Measurements from ENCODE around the gene ATG14. TPM values are rescaled to one million over a fixed set of nuclear protein-coding genes. Genes with fewer than 3 reads are reported as not detected.

ATG14 gene
- total and polyA plus RNA-seq, 2 experiments from 2014 or later = 3.8 to 14.7 TPM

GRCh38 chr14:55336691-55337090, 74.9 kb downstream of the ATG14 start:
- H3K79me2 ChIP-seq (ENCODE audit: insufficient read depth) = peaks cover 92% of the 10 kb centered on the region
- in situ Hi-C loops (cut with MboI) = no loop called here
- TF ChIP-seq EZH2phosphoT487 (IDR thresholded peaks at IDR 0.05; ENCODE audit: insufficient read depth, low read depth) (no peak), EZH2 (IDR thresholded peaks at IDR 0.05; ENCODE audit: insufficient read depth, poor library complexity, severe bottlenecking) (no peak)
- no peak overlapping the region for H3K4me3 ChIP-seq
- no peaks in the 10 kb centered on the region for H3K9me2 ChIP-seq (ENCODE audit: insufficient read depth)
- H3K27ac ChIP-seq = no peak overlapping the region
- H3K4me2 ChIP-seq (ENCODE audit: unreplicated experiment) = peak overlapping the region; percentile 22
- peaks cover 21% of the 10 kb centered on the region for H3K4me1 ChIP-seq (ENCODE audit: insufficient read depth)
- H3K27me3 ChIP-seq (replicated peaks; ENCODE audit: insufficient read depth) = no peaks in the 10 kb centered on the region
- no peak for DNase-seq
- no peaks in the 10 kb centered on the region for H3K9me3 ChIP-seq (ENCODE audit: low read depth)
- H2AFZ ChIP-seq = no peak overlapping the region
- no peak overlapping the region for H3K9ac ChIP-seq
- H3K36me3 ChIP-seq (ENCODE audit: low read depth) = no peaks in the 10 kb centered on the region
- no peaks in the 10 kb centered on the region; the same call in 1 of the 2 replicates for H3F3A ChIP-seq (ENCODE audit: insufficient read depth)
- H4K20me1 ChIP-seq (ENCODE audit: insufficient read depth) = no peaks in the 10 kb centered on the region; the same call in 1 of the 2 replicates
- WGBS, 2 experiments (ENCODE audit: low coverage in 1 of 2, low lambda C conversion rate in 2 of 2, missing lambda C conversion rate in 2 of 2) = 95 to 97% methylated on average over 3 of the region's 3 CpGs

- in situ Hi-C loops (cut with MboI) = no loop called here
- H3K9ac ChIP-seq = no peak overlapping the region
Observed at GRCh38 chr14:55336162-55336561, 75.5 kb downstream of the ATG14 start.

GRCh38 chr14:55333711-55334485, 77.7 kb downstream of the ATG14 start:
- H3K4me2 ChIP-seq (ENCODE audit: unreplicated experiment) = no peak overlapping the region
- no peak overlapping the region for H2AFZ ChIP-seq
- no peak overlapping the region for H3K4me3 ChIP-seq
- no peaks in the 10 kb centered on the region; the same call in 1 of the 2 replicates for H4K20me1 ChIP-seq (ENCODE audit: insufficient read depth)
- H3K79me2 ChIP-seq (ENCODE audit: insufficient read depth) = peaks cover 84% of the 10 kb centered on the region
- H3K27me3 ChIP-seq (replicated peaks; ENCODE audit: insufficient read depth) = no peaks in the 10 kb centered on the region
- peaks cover 17% of the 10 kb centered on the region for H3F3A ChIP-seq (ENCODE audit: insufficient read depth)
- H3K27ac ChIP-seq = no peak overlapping the region
- 97 to 99% methylated on average over 4 of the region's 4 CpGs for WGBS, 2 experiments (ENCODE audit: low coverage in 1 of 2, low lambda C conversion rate in 2 of 2, missing lambda C conversion rate in 2 of 2)
- no peak for DNase-seq
- H3K9ac ChIP-seq = no peak overlapping the region
- no peaks in the 10 kb centered on the region for H3K36me3 ChIP-seq (ENCODE audit: low read depth)
- TF ChIP-seq EZH2phosphoT487 (IDR thresholded peaks at IDR 0.05; ENCODE audit: insufficient read depth, low read depth) = no peak
- no peak for TF ChIP-seq EZH2 (IDR thresholded peaks at IDR 0.05; ENCODE audit: insufficient read depth, poor library complexity, severe bottlenecking)
- in situ Hi-C loops (cut with MboI) = no loop called here
- peaks cover 19% of the 10 kb centered on the region for H3K4me1 ChIP-seq (ENCODE audit: insufficient read depth)
- H3K9me2 ChIP-seq (ENCODE audit: insufficient read depth) = no peaks in the 10 kb centered on the region
- no peaks in the 10 kb centered on the region for H3K9me3 ChIP-seq (ENCODE audit: low read depth)

More at GRCh38 chr14:55336162-55336561, 75.5 kb downstream of the ATG14 start:
- WGBS, 2 experiments (ENCODE audit: low coverage in 1 of 2, low lambda C conversion rate in 2 of 2, missing lambda C conversion rate in 2 of 2) = 2 to 15% methylated on average over 2 of the region's 2 CpGs
- Histone ChIP-seq H4K20me1 (ENCODE audit: insufficient read depth) (no peaks in the 10 kb centered on the region; the same call in 1 of the 2 replicates), H3K4me3 (no peak overlapping the region), H3K27me3 (replicated peaks; ENCODE audit: insufficient read depth) (no peaks in the 10 kb centered on the region), H3K36me3 (ENCODE audit: low read depth) (no peaks in the 10 kb centered on the region), H2AFZ (no peak overlapping the region), H3K4me1 (ENCODE audit: insufficient read depth) (peaks cover 16% of the 10 kb centered on the region), H3K4me2 (ENCODE audit: unreplicated experiment) (peak overlapping the region; percentile 22), H3F3A (ENCODE audit: insufficient read depth) (no peaks in the 10 kb centered on the region), H3K9me2 (ENCODE audit: insufficient read depth) (no peaks in the 10 kb centered on the region), H3K79me2 (ENCODE audit: insufficient read depth) (peaks cover 90% of the 10 kb centered on the region), H3K9me3 (ENCODE audit: low read depth) (no peaks in the 10 kb centered on the region), H3K27ac (no peak overlapping the region)
- DNase-seq = peak; percentile 54
- no peak for TF ChIP-seq EZH2 (IDR thresholded peaks at IDR 0.05; ENCODE audit: insufficient read depth, poor library complexity, severe bottlenecking)
- no peak for TF ChIP-seq EZH2phosphoT487 (IDR thresholded peaks at IDR 0.05; ENCODE audit: insufficient read depth, low read depth)

- WGBS, 2 experiments (ENCODE audit: low coverage in 1 of 2, low lambda C conversion rate in 2 of 2, missing lambda C conversion rate in 2 of 2) = 97 to 98% methylated on average over 7 of the region's 7 CpGs
- no peaks in the 10 kb centered on the region for H3K9me3 ChIP-seq (ENCODE audit: low read depth)
- in situ Hi-C loops (cut with MboI) = no loop called here
- no peaks in the 10 kb centered on the region for H3K27me3 ChIP-seq (replicated peaks; ENCODE audit: insufficient read depth)
- no peak overlapping the region for H2AFZ ChIP-seq
- no peaks in the 10 kb centered on the region for H3K36me3 ChIP-seq (ENCODE audit: low read depth)
- H3K79me2 ChIP-seq (ENCODE audit: insufficient read depth) = peaks cover 85% of the 10 kb centered on the region
- no peak overlapping the region for H3K27ac ChIP-seq
- H3K9me2 ChIP-seq (ENCODE audit: insufficient read depth) = no peaks in the 10 kb centered on the region
- H3K4me1 ChIP-seq (ENCODE audit: insufficient read depth) = peaks cover 19% of the 10 kb centered on the region
- no peak overlapping the region for H3K4me2 ChIP-seq (ENCODE audit: unreplicated experiment)
- DNase-seq = no peak
- TF ChIP-seq EZH2phosphoT487 (IDR thresholded peaks at IDR 0.05; ENCODE audit: insufficient read depth, low read depth) (no peak), EZH2 (IDR thresholded peaks at IDR 0.05; ENCODE audit: insufficient read depth, poor library complexity, severe bottlenecking) (no peak)
- peaks cover 17% of the 10 kb centered on the region for H3F3A ChIP-seq (ENCODE audit: insufficient read depth)
- no peak overlapping the region for H3K9ac ChIP-seq
- H3K4me3 ChIP-seq = no peak overlapping the region
- no peaks in the 10 kb centered on the region; the same call in 1 of the 2 replicates for H4K20me1 ChIP-seq (ENCODE audit: insufficient read depth)
Observed at GRCh38 chr14:55332654-55333570, 78.7 kb downstream of the ATG14 start.

All from GM23248 (cell line).